WTC11 (cell line): ENCODE data around the gene RFC5. TPM values are rescaled to one million over a fixed set of nuclear protein-coding genes. Genes with fewer than 3 reads are reported as not detected.

ENCODE experiments used
- ATAC-seq: fragments of 200-7000 bp; cut with Tn5 transposase; 2 replicates; pipeline ENCODE4 v1.10.0; 2021; ENCODE audit warnings: mild to moderate bottlenecking, moderate library complexity
- CTCF ChIA-PET: fragments of 300-600 bp; sonication (Branson Sonifier 250); formaldehyde crosslinking; loops from one replicate; lab custom pipeline; 2021; ENCODE audit warnings: antibody characterized with exemption; lab: Charles Lee
- POLR2A ChIA-PET: fragments of 350-600 bp; sonication (Branson Sonifier 250); formaldehyde crosslinking; loops from one replicate; lab custom pipeline; 2021; ENCODE audit warnings: antibody characterized with exemption; lab: Charles Lee
- DNase-seq: peaks from one replicate; pipeline ENCODE4 v3.0.0; 2021; ENCODE audit warnings: low spot score
- H3K27ac Mint-ChIP-seq: 2 replicates; pipeline ENCODE4 v1.8.0; 2021; ENCODE audit warnings: mixed read lengths
- H3K27me3 Mint-ChIP-seq: 2 replicates; pipeline ENCODE4 v1.8.0; 2021; ENCODE audit warnings: low read depth, mild to moderate bottlenecking, moderate library complexity, mixed read lengths
- H3K36me3 Mint-ChIP-seq: 2 replicates; pipeline ENCODE4 v1.8.0; 2021; ENCODE audit warnings: mixed read lengths
- H3K4me1 Mint-ChIP-seq: 2 replicates; pipeline ENCODE4 v1.8.0; 2022; ENCODE audit warnings: mixed read lengths
- H3K4me3 Mint-ChIP-seq: 2 replicates; pipeline ENCODE4 v1.8.0; 2021; ENCODE audit warnings: mild to moderate bottlenecking, moderate library complexity, mixed read lengths
- H3K9me3 Mint-ChIP-seq: 2 replicates; pipeline ENCODE4 v1.8.0; 2021; ENCODE audit warnings: mixed read lengths
- CBFB ChIP-seq: sonication (generic); formaldehyde crosslinking; IDR thresholded peaks from 2 replicates; pipeline ENCODE4 v1.8.1; 2022; ENCODE audit warnings: mild to moderate bottlenecking, low read depth, missing genetic modification reagents
- ESRRA ChIP-seq: sonication (generic); formaldehyde crosslinking; IDR thresholded peaks from 2 replicates; pipeline ENCODE4 v1.8.1; 2022; ENCODE audit warnings: mild to moderate bottlenecking, missing genetic modification reagents, borderline replicate concordance
- FOXP4 ChIP-seq: sonication (generic); formaldehyde crosslinking; IDR thresholded peaks from 2 replicates; pipeline ENCODE4 v1.8.0; 2022; ENCODE audit warnings: mild to moderate bottlenecking, missing genetic modification reagents
- GABPB1 ChIP-seq: sonication (generic); formaldehyde crosslinking; IDR thresholded peaks from 2 replicates; pipeline ENCODE4 v1.8.1; 2023; ENCODE audit warnings: mild to moderate bottlenecking, missing genetic modification reagents
- IRF2 ChIP-seq: sonication (generic); formaldehyde crosslinking; IDR thresholded peaks from 2 replicates; pipeline ENCODE4 v1.8.0; 2022; ENCODE audit warnings: low read depth, missing genetic modification reagents, borderline replicate concordance
- NFATC4 ChIP-seq: fragments of 250-450 bp; sonication (Bioruptor Pico); IDR thresholded peaks from 2 replicates; pipeline ENCODE4 v1.9.0; 2021; ENCODE audit warnings: mild to moderate bottlenecking
- NR2C2 ChIP-seq: sonication (generic); formaldehyde crosslinking; IDR thresholded peaks from 2 replicates; pipeline ENCODE4 v1.8.0; 2022; ENCODE audit warnings: mild to moderate bottlenecking, missing genetic modification reagents
- RORB ChIP-seq: fragments of 250-450 bp; sonication (Bioruptor Pico); IDR thresholded peaks from 2 replicates; pipeline ENCODE4 v1.9.0; 2021; ENCODE audit warnings: mild to moderate bottlenecking
- TCF7 ChIP-seq: sonication (generic); formaldehyde crosslinking; IDR thresholded peaks from 2 replicates; pipeline ENCODE4 v1.8.0; 2022; ENCODE audit warnings: mild to moderate bottlenecking, low read depth, missing genetic modification reagents, moderate library complexity
- ZNF416 ChIP-seq: fragments of 250-450 bp; sonication (Bioruptor Pico); IDR thresholded peaks from 2 replicates; pipeline ENCODE4 v1.9.0; 2021; ENCODE audit warnings: mild to moderate bottlenecking, inconsistent platforms
- ZNF423 ChIP-seq: fragments of 250-450 bp; sonication (Bioruptor Pico); IDR thresholded peaks from 2 replicates; pipeline ENCODE4 v2.1.2; 2022; ENCODE audit warnings: mild to moderate bottlenecking, moderate library complexity
- ZNF532 ChIP-seq: fragments of 250-450 bp; sonication (Bioruptor Pico); IDR thresholded peaks from 2 replicates; pipeline ENCODE4 v1.9.0; 2021; ENCODE audit warnings: mild to moderate bottlenecking, borderline replicate concordance
- total RNA-seq: library from RNA; stranded (reverse); gene quantifications from 3 replicates; pipeline ENCODE4 v1.2.3, GENCODE V29; 2021
- TF ChIP-seq, protein P1 (sequence below): sonication (generic); formaldehyde crosslinking; IDR thresholded peaks from 2 replicates; pipeline ENCODE4 v1.8.1; 2023; ENCODE audit warnings: mild to moderate bottlenecking, missing genetic modification reagents, moderate library complexity
- TF ChIP-seq, protein P2 (sequence below): fragments of 250-450 bp; sonication (Bioruptor Pico); IDR thresholded peaks from 2 replicates; pipeline ENCODE4 v1.9.0; 2021; ENCODE audit warnings: mild to moderate bottlenecking

RFC5 gene
- total RNA-seq, 1 experiment from 2014 or later, result 35.2 TPM

- POLR2A ChIA-PET, result no interaction called here
These were observed 5.6 kb upstream of the RFC5 start for GRCh38 chr12:118010903-118011302.

More at GRCh38 chr12:118010903-118011302, 5.6 kb upstream of the RFC5 start:
- H3K27ac Mint-ChIP-seq, result no peak overlapping the region
- no peak for TF ChIP-seq ZNF416 (CRISPR knock-in tag)
- TF ChIP-seq NFATC4 (CRISPR knock-in tag), result no peak
- TF ChIP-seq, protein P1, sequence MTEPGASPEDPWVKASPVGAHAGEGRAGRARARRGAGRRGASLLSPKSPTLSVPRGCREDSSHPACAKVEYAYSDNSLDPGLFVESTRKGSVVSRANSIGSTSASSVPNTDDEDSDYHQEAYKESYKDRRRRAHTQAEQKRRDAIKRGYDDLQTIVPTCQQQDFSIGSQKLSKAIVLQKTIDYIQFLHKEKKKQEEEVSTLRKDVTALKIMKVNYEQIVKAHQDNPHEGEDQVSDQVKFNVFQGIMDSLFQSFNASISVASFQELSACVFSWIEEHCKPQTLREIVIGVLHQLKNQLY (CRISPR knock-in tag), result no peak
- TF ChIP-seq, protein P2, sequence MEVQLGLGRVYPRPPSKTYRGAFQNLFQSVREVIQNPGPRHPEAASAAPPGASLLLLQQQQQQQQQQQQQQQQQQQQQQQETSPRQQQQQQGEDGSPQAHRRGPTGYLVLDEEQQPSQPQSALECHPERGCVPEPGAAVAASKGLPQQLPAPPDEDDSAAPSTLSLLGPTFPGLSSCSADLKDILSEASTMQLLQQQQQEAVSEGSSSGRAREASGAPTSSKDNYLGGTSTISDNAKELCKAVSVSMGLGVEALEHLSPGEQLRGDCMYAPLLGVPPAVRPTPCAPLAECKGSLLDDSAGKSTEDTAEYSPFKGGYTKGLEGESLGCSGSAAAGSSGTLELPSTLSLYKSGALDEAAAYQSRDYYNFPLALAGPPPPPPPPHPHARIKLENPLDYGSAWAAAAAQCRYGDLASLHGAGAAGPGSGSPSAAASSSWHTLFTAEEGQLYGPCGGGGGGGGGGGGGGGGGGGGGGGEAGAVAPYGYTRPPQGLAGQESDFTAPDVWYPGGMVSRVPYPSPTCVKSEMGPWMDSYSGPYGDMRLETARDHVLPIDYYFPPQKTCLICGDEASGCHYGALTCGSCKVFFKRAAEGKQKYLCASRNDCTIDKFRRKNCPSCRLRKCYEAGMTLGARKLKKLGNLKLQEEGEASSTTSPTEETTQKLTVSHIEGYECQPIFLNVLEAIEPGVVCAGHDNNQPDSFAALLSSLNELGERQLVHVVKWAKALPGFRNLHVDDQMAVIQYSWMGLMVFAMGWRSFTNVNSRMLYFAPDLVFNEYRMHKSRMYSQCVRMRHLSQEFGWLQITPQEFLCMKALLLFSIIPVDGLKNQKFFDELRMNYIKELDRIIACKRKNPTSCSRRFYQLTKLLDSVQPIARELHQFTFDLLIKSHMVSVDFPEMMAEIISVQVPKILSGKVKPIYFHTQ (CRISPR knock-in tag), result no peak
- no peak for TF ChIP-seq CBFB (CRISPR knock-in tag)
- no peak for TF ChIP-seq FOXP4 (CRISPR knock-in tag)
- TF ChIP-seq RORB (CRISPR knock-in tag), result no peak
- no peak for TF ChIP-seq ZNF532 (CRISPR knock-in tag)
- no peak for TF ChIP-seq ESRRA
- TF ChIP-seq NR2C2 (CRISPR knock-in tag), result no peak
- no peak for TF ChIP-seq IRF2 (CRISPR knock-in tag)
- TF ChIP-seq GABPB1 (CRISPR knock-in tag), result no peak
- TF ChIP-seq TCF7 (CRISPR knock-in tag), result no peak
- no peak for TF ChIP-seq ZNF423 (CRISPR knock-in tag)
- TF ChIP-seq, all 79 proteins: peak for 0
- Mint-ChIP-seq H3K36me3 (no peaks in the 10 kb centered on the region), H3K4me3 (no peak overlapping the region), H3K4me1 (peaks cover 5% of the 10 kb centered on the region), H3K27me3 (no peaks in the 10 kb centered on the region; the same call in none of the 2 replicates), H3K9me3 (peaks cover 3% of the 10 kb centered on the region; the same call in 1 of the 2 replicates)
- DNase-seq, result no peak
- no peak for ATAC-seq
- CTCF ChIA-PET, result no interaction called here
